ENCODE measurements around the gene PIK3R2.

GRCh38 chr19:18164072-18164471, 11.1 kb downstream of the PIK3R2 start:
- TF ChIP-seq EZH2 (IDR thresholded peaks at IDR 0.05; ENCODE audit: low read depth, unreplicated experiment), result no peak
- TF ChIP-seq POLR2AphosphoS5 (IDR thresholded peaks at IDR 0.05; ENCODE audit: low read depth), result no peak
- TF ChIP-seq CTCF (conservative IDR thresholded peaks at IDR 0.05; ENCODE audit: low read depth in 2 of 2), result no peak
- no peak for TF ChIP-seq CREB1 (CRISPR knock-in tag; IDR thresholded peaks at IDR 0.05; ENCODE audit: low read depth)
- no peak for TF ChIP-seq EZH2phosphoT487 (IDR thresholded peaks at IDR 0.05; ENCODE audit: unreplicated experiment)
- TF ChIP-seq JUNB (IDR thresholded peaks at IDR 0.05; ENCODE audit: unreplicated experiment), result no peak
- TF ChIP-seq REST (IDR thresholded peaks at IDR 0.05; ENCODE audit: unreplicated experiment), result no peak

Data from GM23338 (cell line).